Measurements from ENCODE around the gene TNFSF12. TPM values are rescaled to one million over a fixed set of nuclear protein-coding genes. Genes with fewer than 3 reads are reported as not detected.

The TNFSF12 gene
- total and polyA plus RNA-seq, 9 of the 15 experiments (the other 6 are each of a cell fraction or from before 2014, with no cell fraction given): 0.03 to 0.95 (median 0.19) TPM; not detected in 3

DNA sequence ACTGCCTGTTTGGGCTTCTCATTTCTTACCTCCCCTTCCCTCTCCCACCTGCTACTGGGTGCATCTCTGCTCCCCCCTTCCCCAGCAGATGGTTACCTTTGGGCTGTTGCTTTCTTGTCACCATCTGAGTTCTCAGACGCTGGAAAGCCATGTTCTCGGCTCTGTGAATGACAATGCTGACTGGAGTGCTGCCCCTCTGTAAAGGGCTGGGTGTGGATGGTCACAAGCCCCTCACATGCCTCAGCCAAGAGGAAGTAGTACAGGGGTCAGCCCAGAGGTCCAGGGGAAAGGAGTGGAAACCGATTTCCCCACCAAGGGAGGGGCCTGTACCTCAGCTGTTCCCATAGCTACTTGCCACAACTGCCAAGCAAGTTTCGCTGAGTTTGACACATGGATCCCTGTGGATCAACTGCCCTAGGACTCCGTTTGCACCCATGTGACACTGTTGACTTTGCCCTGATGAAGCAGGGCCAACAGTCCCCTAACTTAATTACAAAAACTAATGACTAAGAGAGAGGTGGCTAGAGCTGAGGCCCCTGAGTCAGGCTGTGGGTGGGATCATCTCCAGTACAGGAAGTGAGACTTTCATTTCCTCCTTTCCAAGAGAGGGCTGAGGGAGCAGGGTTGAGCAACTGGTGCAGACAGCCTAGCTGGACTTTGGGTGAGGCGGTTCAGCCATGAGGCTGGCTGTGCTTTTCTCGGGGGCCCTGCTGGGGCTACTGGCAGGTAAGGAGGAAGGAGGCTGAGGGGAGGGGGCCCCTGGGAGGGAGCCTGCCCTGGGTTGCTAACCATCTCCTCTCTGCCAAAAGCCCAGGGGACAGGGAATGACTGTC, 30.4 kb downstream of the TNFSF12 start, which contains the start of gene CD68 (continued):
- TF ChIP-seq, protein P1, sequence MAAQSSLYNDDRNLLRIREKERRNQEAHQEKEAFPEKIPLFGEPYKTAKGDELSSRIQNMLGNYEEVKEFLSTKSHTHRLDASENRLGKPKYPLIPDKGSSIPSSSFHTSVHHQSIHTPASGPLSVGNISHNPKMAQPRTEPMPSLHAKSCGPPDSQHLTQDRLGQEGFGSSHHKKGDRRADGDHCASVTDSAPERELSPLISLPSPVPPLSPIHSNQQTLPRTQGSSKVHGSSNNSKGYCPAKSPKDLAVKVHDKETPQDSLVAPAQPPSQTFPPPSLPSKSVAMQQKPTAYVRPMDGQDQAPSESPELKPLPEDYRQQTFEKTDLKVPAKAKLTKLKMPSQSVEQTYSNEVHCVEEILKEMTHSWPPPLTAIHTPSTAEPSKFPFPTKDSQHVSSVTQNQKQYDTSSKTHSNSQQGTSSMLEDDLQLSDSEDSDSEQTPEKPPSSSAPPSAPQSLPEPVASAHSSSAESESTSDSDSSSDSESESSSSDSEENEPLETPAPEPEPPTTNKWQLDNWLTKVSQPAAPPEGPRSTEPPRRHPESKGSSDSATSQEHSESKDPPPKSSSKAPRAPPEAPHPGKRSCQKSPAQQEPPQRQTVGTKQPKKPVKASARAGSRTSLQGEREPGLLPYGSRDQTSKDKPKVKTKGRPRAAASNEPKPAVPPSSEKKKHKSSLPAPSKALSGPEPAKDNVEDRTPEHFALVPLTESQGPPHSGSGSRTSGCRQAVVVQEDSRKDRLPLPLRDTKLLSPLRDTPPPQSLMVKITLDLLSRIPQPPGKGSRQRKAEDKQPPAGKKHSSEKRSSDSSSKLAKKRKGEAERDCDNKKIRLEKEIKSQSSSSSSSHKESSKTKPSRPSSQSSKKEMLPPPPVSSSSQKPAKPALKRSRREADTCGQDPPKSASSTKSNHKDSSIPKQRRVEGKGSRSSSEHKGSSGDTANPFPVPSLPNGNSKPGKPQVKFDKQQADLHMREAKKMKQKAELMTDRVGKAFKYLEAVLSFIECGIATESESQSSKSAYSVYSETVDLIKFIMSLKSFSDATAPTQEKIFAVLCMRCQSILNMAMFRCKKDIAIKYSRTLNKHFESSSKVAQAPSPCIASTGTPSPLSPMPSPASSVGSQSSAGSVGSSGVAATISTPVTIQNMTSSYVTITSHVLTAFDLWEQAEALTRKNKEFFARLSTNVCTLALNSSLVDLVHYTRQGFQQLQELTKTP (IDR thresholded peaks at IDR 0.05; ENCODE audit: low read depth in 1 of 2, partially characterized antibody in 2 of 2): peak in 1 of 2 experiments; percentile 7
- TF ChIP-seq POLR2B (IDR thresholded peaks at IDR 0.05; ENCODE audit: low read depth, partially characterized antibody) (peak; percentile 91), ZNF589 (CRISPR knock-in tag; IDR thresholded peaks at IDR 0.05; ENCODE audit: low read depth) (0 out of 2 replicates have a peak, but pooled peaks have one; percentile 27), STAT5A (IDR thresholded peaks at IDR 0.05; ENCODE audit: borderline replicate concordance, low read length) (peak; percentile 34; the same call in 1 of the 2 replicates), ATF7 (IDR thresholded peaks at IDR 0.05) (peak; percentile 23; the same call in 1 of the 2 replicates), ARID1B (IDR thresholded peaks at IDR 0.05) (peak; percentile 16; the same call in 1 of the 2 replicates), CBX1 (IDR thresholded peaks at IDR 0.05; ENCODE audit: low read depth) (peak; percentile 83), SIN3A (IDR thresholded peaks at IDR 0.05; ENCODE audit: borderline replicate concordance in 2 of 2, control insufficient read depth in 1 of 2, low read depth in 2 of 2, low read length in 2 of 2) (peak; percentile 66 to 95; a peak in 2 of 4 replicates)
- TF ChIP-seq, protein P2, sequence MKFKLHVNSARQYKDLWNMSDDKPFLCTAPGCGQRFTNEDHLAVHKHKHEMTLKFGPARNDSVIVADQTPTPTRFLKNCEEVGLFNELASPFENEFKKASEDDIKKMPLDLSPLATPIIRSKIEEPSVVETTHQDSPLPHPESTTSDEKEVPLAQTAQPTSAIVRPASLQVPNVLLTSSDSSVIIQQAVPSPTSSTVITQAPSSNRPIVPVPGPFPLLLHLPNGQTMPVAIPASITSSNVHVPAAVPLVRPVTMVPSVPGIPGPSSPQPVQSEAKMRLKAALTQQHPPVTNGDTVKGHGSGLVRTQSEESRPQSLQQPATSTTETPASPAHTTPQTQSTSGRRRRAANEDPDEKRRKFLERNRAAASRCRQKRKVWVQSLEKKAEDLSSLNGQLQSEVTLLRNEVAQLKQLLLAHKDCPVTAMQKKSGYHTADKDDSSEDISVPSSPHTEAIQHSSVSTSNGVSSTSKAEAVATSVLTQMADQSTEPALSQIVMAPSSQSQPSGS (CRISPR knock-in tag; IDR thresholded peaks at IDR 0.05): no peak
- TF ChIP-seq, protein P3, sequence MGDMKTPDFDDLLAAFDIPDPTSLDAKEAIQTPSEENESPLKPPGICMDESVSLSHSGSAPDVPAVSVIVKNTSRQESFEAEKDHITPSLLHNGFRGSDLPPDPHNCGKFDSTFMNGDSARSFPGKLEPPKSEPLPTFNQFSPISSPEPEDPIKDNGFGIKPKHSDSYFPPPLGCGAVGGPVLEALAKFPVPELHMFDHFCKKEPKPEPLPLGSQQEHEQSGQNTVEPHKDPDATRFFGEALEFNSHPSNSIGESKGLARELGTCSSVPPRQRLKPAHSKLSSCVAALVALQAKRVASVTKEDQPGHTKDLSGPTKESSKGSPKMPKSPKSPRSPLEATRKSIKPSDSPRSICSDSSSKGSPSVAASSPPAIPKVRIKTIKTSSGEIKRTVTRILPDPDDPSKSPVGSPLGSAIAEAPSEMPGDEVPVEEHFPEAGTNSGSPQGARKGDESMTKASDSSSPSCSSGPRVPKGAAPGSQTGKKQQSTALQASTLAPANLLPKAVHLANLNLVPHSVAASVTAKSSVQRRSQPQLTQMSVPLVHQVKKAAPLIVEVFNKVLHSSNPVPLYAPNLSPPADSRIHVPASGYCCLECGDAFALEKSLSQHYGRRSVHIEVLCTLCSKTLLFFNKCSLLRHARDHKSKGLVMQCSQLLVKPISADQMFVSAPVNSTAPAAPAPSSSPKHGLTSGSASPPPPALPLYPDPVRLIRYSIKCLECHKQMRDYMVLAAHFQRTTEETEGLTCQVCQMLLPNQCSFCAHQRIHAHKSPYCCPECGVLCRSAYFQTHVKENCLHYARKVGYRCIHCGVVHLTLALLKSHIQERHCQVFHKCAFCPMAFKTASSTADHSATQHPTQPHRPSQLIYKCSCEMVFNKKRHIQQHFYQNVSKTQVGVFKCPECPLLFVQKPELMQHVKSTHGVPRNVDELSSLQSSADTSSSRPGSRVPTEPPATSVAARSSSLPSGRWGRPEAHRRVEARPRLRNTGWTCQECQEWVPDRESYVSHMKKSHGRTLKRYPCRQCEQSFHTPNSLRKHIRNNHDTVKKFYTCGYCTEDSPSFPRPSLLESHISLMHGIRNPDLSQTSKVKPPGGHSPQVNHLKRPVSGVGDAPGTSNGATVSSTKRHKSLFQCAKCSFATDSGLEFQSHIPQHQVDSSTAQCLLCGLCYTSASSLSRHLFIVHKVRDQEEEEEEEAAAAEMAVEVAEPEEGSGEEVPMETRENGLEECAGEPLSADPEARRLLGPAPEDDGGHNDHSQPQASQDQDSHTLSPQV (IDR thresholded peaks at IDR 0.05): peak; percentile 23; the same call in 1 of the 2 replicates
- TF ChIP-seq, protein P4, sequence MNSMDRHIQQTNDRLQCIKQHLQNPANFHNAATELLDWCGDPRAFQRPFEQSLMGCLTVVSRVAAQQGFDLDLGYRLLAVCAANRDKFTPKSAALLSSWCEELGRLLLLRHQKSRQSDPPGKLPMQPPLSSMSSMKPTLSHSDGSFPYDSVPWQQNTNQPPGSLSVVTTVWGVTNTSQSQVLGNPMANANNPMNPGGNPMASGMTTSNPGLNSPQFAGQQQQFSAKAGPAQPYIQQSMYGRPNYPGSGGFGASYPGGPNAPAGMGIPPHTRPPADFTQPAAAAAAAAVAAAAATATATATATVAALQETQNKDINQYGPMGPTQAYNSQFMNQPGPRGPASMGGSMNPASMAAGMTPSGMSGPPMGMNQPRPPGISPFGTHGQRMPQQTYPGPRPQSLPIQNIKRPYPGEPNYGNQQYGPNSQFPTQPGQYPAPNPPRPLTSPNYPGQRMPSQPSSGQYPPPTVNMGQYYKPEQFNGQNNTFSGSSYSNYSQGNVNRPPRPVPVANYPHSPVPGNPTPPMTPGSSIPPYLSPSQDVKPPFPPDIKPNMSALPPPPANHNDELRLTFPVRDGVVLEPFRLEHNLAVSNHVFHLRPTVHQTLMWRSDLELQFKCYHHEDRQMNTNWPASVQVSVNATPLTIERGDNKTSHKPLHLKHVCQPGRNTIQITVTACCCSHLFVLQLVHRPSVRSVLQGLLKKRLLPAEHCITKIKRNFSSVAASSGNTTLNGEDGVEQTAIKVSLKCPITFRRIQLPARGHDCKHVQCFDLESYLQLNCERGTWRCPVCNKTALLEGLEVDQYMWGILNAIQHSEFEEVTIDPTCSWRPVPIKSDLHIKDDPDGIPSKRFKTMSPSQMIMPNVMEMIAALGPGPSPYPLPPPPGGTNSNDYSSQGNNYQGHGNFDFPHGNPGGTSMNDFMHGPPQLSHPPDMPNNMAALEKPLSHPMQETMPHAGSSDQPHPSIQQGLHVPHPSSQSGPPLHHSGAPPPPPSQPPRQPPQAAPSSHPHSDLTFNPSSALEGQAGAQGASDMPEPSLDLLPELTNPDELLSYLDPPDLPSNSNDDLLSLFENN (IDR thresholded peaks at IDR 0.05; ENCODE audit: low read depth in 2 of 2, low read length in 2 of 2): peak in 1 of 2 experiments; percentile 49; a peak in 1 of 4 replicates
